ENCODE results near the gene ADAMTSL5. TPM values are rescaled to one million over a fixed set of nuclear protein-coding genes. Genes with fewer than 3 reads are reported as not detected.

Gene ADAMTSL5
- total RNA-seq, 1 experiment from 2014 or later, result 9.6 TPM

DNA sequence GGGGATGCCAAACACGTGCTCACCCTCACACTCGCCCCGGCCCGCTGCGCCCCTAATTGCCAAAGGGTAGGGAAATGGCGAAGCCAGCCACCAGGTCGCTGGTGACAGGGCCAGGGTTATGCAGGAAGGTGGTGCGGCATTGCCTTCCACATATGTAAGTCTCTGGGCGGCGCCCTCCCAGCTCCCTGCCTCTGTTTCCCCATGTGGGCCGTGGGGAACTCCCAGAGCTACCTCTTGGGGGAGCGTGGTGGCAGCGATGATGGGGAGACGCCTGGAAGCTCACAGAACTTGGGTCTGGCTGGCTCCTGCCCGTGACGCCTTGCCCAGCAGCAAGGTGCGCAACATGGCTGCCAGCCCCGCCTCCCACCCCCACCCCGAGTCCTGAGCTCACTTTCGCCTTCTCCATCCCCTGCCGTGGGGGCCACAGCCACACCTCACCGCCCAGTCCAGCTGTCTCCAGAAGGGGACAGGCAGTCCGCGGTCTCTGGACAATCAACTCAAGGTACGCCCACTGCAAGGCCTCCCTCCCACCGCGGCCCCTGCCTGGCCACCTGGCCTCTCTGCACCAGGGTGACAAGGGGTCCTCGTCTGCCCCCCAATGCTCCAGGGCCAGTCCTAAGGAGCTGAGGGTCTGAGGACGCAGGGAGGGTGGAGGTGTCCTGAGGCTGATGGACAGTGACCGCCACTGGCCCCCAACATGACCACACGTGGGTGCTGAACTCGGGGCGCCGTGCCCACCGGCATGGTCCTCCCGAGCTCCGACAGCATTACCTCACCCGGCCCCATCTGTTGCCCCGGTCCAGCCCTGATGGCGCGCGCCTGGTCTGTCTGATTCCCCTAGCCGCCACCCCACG, 40.4 kb downstream of the ADAMTSL5 start:
- intact Hi-C loops (cut with micrococcal nuclease; ENCODE audit: unreplicated experiment), result no loop called here
- H3K4me1 Mint-ChIP-seq (ENCODE audit: low read depth, unreplicated experiment), result no peaks in the 10 kb centered on the region
- H3K27me3 Mint-ChIP-seq (ENCODE audit: unreplicated experiment), result no peaks in the 10 kb centered on the region
- BruUV-seq (replicated peaks), result no TSS peak
- CTCF ChIA-PET, result no interaction called here
- TF ChIP-seq, protein P1, sequence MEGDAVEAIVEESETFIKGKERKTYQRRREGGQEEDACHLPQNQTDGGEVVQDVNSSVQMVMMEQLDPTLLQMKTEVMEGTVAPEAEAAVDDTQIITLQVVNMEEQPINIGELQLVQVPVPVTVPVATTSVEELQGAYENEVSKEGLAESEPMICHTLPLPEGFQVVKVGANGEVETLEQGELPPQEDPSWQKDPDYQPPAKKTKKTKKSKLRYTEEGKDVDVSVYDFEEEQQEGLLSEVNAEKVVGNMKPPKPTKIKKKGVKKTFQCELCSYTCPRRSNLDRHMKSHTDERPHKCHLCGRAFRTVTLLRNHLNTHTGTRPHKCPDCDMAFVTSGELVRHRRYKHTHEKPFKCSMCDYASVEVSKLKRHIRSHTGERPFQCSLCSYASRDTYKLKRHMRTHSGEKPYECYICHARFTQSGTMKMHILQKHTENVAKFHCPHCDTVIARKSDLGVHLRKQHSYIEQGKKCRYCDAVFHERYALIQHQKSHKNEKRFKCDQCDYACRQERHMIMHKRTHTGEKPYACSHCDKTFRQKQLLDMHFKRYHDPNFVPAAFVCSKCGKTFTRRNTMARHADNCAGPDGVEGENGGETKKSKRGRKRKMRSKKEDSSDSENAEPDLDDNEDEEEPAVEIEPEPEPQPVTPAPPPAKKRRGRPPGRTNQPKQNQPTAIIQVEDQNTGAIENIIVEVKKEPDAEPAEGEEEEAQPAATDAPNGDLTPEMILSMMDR (IDR thresholded peaks at IDR 0.05; ENCODE audit: unreplicated experiment), result no peak
- H3K4me3 Mint-ChIP-seq (ENCODE audit: low read depth, unreplicated experiment), result no peak overlapping the region
- DNase-seq, result no peak
- peaks cover 19% of the 10 kb centered on the region for H3K36me3 Mint-ChIP-seq (ENCODE audit: insufficient read depth, unreplicated experiment)
- H3K9me3 Mint-ChIP-seq (ENCODE audit: low read depth, unreplicated experiment), result no peaks in the 10 kb centered on the region
- H3K27ac Mint-ChIP-seq (ENCODE audit: unreplicated experiment), result no peak overlapping the region

DNA sequence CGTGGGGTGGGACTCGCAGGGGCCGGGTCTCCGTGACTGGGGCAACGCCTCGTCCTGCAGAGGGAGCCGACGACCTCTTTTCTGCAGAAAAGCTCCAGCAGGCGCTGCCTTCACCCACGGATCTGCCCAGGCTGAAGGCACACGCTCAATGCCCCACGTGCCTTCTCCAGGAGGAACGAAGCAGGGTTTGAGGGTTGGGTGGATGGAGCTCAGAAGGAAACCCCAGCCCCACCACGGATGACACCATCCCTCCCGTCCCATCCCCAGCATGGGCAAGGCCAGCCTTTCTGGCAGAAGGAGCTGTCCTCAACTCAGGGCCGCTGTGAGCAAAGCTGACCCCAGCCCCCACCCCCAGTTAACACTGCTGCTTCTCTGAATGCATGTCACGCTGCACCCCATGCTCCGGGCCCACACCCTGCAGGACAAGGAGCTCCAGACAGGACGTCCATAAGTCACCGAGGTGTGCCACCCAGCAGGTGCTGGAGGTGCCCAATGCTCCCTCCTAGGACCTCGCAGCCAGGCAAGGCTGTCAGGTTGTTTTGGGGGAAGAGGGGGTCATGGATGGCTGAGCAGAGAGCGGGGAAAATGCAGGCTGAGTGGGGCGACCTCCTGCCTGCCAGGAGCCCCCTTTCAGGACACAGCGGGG, 41.2 kb downstream of the ADAMTSL5 start:
- CTCF ChIA-PET, result no interaction called here
- Mint-ChIP-seq H3K4me3 (ENCODE audit: low read depth, unreplicated experiment) (no peak overlapping the region), H3K36me3 (ENCODE audit: insufficient read depth, unreplicated experiment) (peaks cover 13% of the 10 kb centered on the region), H3K27me3 (ENCODE audit: unreplicated experiment) (no peaks in the 10 kb centered on the region), H3K4me1 (ENCODE audit: low read depth, unreplicated experiment) (no peaks in the 10 kb centered on the region), H3K9me3 (ENCODE audit: low read depth, unreplicated experiment) (no peaks in the 10 kb centered on the region), H3K27ac (ENCODE audit: unreplicated experiment) (no peak overlapping the region)
- BruUV-seq (replicated peaks), result no TSS peak
- DNase-seq, result no peak
- TF ChIP-seq, protein P1 (IDR thresholded peaks at IDR 0.05; ENCODE audit: unreplicated experiment), result no peak
- intact Hi-C loops (cut with micrococcal nuclease; ENCODE audit: unreplicated experiment), result no loop called here

DNA sequence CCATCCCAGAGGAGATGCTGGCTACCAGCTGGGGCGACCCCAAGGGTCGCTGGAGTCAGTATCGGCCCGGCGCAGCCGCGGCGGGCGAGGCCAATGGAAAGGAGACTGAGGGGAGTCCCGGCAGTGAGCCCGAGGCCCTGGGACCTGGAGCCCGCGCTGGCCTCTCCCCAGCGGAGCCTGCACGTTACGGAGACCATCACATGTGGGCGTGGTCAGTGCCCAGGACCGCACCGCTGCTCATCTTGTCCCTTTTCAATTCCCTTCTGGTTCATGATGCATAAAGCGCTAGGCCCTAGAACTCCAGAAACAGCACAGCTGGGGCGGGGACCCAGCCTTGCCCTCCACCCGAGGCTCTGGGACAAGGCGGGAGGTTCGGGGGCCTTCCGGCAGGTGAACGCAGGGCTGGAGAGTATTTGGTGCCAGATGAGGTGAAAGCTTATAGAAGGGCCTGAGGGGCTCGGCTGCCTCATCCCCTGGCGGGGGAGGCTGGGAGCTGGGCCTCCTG, 41.8 kb downstream of the ADAMTSL5 start:
- Mint-ChIP-seq H3K27me3 (ENCODE audit: unreplicated experiment) (no peaks in the 10 kb centered on the region), H3K9me3 (ENCODE audit: low read depth, unreplicated experiment) (no peaks in the 10 kb centered on the region), H3K4me1 (ENCODE audit: low read depth, unreplicated experiment) (no peaks in the 10 kb centered on the region), H3K4me3 (ENCODE audit: low read depth, unreplicated experiment) (peak overlapping the region; percentile 68), H3K27ac (ENCODE audit: unreplicated experiment) (no peak overlapping the region), H3K36me3 (ENCODE audit: insufficient read depth, unreplicated experiment) (peaks cover 13% of the 10 kb centered on the region)
- CTCF ChIA-PET, result no interaction called here
- intact Hi-C loops (cut with micrococcal nuclease; ENCODE audit: unreplicated experiment), result no loop called here
- BruUV-seq (replicated peaks), result no TSS peak
- TF ChIP-seq, protein P1 (IDR thresholded peaks at IDR 0.05; ENCODE audit: unreplicated experiment), result no peak
- DNase-seq, result no peak

DNA sequence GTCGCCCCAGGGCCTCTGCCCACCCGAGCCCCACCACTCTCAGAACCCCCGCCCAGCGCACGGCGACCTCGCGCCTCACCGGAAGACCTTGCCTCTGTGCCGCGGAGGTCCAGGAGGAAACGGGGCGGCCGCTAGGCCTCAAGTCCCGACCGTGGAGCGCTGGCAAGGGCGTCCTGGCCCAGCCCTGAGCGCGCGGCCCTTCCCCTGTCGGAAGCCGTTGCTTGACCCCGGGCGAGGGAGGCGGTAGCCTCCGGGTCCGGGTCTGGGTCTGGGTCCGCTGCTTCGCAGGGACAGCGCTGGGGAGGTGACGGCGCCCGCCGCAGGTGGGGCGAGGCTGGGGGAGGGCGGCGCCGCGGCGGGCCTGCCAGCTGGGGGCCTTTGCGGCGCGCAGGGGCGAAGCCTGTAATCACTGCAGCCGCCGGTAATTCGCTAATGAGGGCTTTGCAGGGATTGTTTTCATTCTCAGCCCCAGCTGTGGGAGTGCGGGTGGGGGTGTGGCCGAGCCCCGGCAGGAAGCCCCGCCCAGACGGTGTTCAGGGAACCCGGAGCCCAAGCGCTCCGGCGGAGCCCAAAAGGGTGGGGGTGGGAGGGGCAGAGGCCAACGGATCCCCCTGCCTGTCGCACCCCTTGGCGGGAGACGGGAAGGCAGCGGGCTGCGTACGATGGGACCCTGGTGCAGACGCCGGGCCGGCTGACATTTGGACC, 42.4 kb downstream of the ADAMTSL5 start:
- Mint-ChIP-seq H3K36me3 (ENCODE audit: insufficient read depth, unreplicated experiment) (peaks cover 13% of the 10 kb centered on the region), H3K4me3 (ENCODE audit: low read depth, unreplicated experiment) (peak overlapping the region; percentile 68), H3K27ac (ENCODE audit: unreplicated experiment) (no peak overlapping the region), H3K4me1 (ENCODE audit: low read depth, unreplicated experiment) (no peaks in the 10 kb centered on the region), H3K9me3 (ENCODE audit: low read depth, unreplicated experiment) (no peaks in the 10 kb centered on the region), H3K27me3 (ENCODE audit: unreplicated experiment) (no peaks in the 10 kb centered on the region)
- no TSS peak for BruUV-seq (replicated peaks)
- CTCF ChIA-PET, result interaction anchor here (0.5 kb wide), 1 partner anchor 16 kb away, joined by 3 read pairs; no protein-coding TSS in a partner anchor
- TF ChIP-seq, protein P1 (IDR thresholded peaks at IDR 0.05; ENCODE audit: unreplicated experiment), result no peak
- peak; percentile 59 for DNase-seq
- intact Hi-C loops (cut with micrococcal nuclease; ENCODE audit: unreplicated experiment), result no loop called here
